Activated CD8-positive, alpha-beta memory T cell treated with anti-CD3 and anti-CD28 coated beads for 24 hours (primary cell): ENCODE measurements around the gene ANKRD31.
"Not testable (repeated sequence)": the region's sequence is repeated elsewhere in the genome, so short reads cannot be mapped to it uniquely, and the experiment has no call there.

Source experiments
- DNase-seq: peaks from one replicate; pipeline ENCODE4 v3.0.0-alpha.2; 2020

The ANKRD31 gene

DNA sequence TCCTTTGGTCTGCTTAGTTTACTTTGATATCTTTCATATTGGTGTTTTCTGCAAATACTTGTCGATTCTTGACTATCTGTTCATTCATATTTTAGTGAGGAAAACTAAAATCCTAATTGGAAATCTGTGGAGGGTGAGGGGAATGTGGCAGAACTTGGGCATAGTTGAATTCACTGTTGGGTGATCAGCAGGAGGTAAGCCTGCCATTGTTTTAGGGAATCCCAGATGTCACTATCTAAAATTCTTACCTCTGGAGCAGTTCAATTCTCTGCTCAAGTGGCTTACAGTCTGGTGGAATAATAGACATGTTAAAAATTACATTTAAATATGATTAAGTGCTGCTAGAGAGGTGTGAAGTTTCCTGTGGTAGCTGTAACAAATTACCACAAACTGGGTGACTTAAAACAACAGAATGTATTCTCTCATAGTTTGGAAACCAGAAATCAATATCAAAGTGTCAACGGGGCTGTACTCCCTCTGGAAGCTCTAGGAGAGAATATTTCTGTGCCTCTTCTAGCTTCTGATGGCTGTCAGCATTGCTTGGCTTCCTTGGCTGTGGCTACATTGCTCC, 94.0 kb downstream of the ANKRD31 start:
- no peak for DNase-seq

DNA sequence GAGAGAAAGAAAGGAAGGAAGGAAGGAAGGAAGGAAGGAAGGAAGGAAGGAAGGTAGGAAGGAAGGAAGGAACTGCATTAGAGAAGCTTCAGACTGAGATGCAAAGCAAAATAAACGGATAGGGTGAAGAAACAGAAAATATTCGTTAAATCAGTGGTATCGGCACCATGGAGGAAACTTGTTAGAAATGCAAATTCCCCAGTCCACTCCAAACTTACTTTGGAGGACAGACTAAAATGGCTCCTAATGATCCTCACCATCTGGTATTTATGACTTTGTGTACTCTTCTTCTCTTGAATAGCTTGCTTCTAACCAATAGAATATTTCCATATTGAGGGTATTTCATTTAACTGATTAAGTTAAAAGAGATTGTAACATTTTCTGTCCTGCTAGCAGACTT, 96.4 kb downstream of the ANKRD31 start:
- DNase-seq: no peak

DNA sequence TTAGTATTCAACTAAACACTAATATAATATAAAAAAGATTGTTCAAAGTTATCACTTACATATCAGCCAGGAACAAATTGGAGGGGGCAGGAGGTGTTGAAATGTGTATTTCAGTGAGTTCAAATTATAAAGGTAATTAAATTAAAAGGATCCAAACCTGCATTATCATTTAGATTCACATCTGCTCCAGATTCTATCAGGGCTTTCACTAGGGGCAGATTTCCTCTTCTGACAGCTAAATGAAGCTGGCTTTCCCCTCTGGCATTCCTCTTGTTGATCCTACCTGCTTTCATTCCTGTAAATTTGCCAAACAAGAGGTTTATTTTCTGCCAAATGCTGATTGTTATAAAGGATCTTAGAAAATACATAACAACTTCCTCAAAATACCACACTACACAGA, 98.0 kb downstream of the ANKRD31 start:
- no peak for DNase-seq

DNA sequence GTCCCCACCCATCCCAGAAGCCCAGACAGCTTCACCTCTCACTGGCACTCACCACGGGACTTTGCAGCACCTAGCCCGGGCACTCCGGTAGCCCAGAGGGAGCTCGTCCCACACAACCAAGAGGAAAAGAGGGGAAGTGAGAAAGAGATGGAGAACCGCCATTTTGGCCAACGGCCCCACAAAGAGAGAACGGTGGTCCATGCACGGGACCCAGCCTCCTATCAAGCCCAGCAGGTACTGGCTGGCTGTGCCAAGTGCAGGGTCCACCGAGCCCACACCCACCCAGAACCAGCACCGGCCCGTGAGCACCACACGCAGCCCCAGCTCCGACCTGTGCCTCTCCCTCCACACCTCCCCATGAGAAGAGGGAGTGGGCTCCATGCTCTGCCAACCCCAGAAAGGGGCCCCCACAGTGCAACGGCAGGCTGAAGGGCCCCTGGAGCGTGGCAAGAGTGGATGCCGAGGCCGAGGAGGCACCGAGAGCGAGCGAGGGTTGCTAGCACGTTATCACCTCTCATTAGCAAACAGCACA, 105.8 kb downstream of the ANKRD31 start:
- no peak for DNase-seq

DNA sequence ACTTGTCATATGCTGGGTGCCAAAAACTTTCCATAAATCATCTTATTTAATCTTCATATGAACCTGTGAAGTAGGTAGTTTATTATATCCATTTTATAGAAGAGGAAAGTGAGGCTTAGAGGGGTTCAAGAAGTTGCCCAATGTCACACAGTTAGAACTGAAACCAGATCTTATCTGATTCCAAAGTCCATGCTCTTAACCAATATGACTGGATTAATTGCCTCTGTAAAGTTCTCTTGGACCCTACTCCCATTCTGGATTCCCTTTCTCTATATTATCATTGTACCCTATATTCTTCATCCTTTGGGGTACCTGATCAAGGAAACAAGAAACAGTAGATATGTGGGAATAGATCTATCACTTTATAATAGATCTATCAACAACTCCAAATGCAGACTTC, 119.8 kb downstream of the ANKRD31 start:
- no peak for DNase-seq

DNA sequence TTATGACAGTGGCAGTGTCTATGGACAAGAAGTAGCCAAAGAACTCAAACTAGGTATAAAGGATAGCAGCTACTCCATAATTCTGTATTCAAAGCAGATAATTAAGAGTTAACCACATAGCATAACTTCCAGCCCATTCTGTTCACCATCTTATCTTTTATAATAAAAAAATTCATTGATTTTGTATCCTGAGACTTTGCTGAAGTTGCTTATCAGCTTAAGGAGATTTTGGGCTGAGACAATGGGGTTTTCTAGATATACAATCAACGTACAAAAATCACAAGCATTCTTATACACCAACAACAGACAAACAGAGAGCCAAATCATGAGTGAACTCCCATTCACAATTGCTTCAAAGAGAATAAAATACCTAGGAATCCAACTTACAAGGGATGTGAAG, 122.4 kb downstream of the ANKRD31 start:
- DNase-seq: not testable (repeated sequence)

DNA sequence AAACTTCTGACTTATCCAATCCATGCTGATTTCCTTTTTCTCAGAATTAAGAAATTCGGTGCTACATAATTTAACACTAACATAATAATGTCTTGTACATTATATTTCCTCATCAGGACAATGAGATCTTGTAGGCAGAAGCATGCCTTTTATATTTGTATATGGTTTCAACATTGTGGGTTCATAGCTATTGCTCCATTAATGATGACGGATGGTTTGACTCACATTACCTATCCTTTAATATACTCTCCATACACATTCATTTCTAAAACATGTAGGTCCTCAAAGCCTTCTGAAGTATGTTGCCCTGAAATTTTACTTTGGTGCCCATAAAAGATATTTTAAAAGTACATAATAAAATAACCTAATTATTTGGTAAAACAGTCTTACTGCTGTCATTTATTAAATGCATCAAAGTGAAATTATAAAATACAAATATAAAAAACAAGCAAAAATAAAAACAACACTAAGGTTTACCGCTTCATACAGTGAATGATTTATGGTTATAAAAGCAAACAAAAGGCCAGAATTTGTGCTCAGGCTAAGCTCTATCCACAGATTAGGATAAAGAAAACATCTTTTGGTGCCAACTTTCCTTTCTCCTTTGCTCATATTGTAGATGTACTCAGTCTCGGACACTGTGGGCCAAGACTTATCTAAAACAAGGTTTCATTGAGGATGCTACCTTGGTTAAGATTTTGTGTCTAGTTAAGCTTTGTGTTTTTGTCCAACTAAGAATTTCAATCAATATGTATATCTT, 123.1 kb downstream of the ANKRD31 start:
- no peak for DNase-seq

DNA sequence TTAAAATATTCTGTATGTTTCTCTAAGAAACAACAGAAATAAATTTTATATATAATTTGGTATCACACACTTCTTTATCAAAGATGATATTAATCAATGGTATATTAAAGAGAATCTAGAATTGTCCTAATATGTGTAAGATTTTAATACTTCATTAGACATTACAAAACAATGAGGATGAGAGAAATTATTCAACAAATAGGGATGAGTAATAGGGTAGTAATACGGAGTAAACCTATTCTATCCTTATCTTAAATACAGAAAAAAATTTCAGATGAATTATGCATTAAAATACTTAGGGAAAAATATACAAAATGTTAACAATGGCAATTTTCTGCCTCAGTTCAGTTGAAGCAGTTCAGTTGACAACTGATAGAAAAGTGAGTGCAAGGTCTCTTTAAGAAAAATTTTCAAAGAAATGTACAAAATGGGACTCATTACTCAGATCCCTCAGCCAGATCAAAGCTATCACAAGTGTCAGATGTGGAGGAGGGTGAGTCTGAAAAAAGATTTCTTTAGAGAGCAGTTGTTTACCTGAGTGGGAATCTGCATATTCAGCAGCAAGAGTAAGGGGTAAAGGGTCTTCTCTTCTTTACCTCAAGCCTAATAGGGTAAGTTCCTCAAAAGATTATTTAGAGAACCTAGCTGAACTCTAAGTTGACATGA, 127.6 kb downstream of the ANKRD31 start:
- no peak for DNase-seq

DNA sequence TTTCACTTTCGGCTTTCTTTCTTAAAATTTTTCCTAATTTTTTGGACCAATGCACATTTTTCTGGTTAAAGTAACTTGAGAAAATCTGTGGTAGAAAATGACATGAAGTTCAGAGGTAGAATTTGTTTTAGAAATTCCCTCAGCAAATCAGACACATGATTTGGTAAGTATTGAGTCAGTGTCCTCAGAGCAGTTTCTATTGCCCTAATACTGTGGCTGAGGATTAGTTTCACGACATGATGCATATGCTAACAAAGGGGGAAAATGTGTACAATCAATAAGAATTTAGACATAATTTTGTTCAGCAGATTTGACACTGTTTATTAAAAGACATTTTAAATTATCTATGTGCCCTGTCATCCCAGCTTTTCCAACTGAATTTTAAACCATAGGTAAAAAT, 128.2 kb downstream of the ANKRD31 start:
- DNase-seq: no peak

DNA sequence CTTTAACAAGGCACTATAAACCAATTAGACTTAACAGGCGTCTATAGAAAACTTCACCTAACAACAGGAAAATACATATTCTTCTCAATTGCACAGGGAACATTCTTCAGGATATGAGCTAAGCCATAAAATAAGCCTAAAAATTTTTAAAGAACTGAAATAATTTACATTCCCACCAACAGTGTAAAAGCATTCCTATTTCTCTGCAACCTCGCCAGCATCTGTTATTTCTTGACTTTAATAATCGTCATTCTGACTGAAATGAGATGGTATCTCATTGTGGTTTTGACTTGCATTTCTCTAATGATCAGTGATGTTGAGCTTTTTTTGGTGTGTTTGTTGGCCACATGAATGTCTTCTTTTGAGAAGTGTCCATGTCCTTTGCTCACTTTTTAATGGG, 140.7 kb downstream of the ANKRD31 start:
- DNase-seq: not testable (repeated sequence)

DNA sequence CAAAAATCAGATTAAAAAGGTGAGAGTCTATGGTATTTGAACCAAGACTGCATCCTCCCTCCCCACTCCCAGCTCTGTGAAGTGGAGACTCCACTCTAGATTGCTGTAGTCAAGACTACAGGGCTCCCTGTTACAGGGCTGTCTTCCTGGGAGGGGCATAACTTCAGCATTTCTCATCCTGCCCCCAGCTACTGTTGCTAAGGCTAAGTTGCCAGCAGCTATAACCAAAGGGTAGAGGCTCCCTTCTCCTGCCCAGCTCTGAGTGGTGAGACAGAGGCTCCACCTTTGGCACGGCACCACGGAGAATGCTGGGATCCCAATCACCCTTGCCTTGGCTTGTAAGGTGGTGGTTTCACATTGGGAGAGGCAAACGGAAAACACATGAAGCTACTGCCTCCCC, 145.1 kb downstream of the ANKRD31 start:
- no peak for DNase-seq

DNA sequence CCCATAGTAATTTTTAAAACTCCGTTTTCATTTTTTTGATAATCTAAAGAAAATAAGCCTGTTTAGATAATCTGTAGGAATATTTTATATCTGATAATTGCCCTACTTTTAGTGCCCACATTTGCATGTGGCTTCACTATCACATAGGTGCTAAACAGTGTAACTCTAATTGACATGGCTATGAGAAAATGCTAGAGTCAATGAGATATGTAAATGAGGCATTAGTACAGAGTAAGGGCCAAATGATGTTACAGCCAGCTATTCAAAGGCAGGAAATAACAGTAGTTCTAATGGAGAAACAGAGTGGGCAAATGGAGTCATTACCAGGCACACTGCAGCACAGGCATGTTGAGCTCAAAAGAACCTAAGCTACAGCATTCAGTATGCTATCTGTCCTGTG, 147.0 kb downstream of the ANKRD31 start:
- no peak for DNase-seq

DNA sequence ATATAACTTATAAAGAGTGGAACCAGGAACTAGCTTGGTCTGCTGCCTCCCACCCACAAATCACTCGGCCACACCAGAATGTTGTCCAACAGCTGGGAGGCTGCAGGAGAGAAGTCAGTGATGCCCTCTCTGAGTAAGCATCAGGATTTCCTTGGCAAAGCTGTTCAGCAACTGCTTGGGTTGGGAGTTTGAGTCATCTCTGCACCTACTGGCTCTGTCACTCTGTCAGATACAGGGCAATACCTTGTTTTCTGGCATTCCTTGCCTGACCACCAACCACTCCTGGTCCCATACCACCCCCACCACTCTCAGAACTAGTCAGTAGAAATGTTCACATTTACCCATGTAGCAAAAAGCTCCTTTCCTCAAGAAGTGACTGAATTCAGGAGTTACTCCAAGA, 147.5 kb downstream of the ANKRD31 start:
- no peak for DNase-seq

DNA sequence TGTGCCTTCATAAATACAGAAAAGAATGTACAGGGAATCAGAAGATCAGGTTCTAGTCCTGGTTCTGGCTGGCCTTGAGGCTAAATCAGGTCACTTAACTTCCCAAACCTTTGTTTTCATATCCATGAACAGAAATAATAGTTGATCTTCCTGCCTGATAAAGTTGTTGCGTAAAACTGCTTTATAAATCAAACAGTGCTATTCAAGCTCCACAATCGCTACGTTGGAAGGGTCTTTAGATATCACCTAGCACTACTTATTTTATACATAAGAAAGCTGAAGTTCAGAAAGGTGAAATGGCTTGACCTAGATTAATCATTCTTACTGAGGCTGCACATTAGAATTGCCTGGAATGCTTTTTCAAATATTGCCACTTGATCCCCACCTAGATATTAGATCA, 148.0 kb downstream of the ANKRD31 start:
- no peak for DNase-seq

DNA sequence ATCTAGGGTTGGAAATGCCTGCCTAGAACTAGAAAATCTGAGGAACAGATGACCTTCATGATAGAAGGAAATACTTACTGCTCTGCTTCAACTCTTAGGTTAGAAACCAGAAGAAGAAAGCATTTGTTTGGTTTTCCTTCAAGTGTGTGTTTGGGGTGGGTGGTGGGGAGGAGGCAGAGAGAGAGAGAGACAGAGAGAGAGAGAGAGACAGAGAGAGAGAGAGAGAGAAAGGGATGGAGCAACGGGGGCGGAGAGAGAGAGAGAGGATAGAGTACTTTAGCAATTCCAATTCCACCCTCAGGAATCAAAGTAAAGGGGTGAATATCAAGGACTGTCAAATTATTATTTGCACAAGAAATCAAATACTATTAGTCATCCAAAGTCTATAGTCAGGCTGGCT, 155.2 kb downstream of the ANKRD31 start:
- DNase-seq: no peak

DNA sequence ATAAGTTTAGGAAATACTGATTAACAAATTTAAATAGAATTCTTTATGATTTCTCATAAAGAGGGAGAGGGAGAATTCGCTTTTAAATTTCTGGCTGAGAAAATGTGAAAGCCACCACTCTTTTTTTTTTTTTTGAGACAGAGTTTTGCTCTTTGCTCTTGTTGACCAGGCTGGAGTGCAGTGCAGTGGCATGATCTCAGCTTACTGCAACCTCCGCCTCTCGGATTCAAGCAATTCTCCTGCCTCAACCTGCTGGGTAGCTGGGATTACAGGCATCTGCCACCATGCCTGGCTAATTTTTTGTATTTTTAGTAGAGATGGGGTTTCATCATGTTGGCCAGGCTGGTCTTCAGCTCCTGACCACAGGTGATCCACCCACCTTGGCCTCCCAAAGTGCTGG, 157.3 kb downstream of the ANKRD31 start:
- DNase-seq: not testable (repeated sequence)

DNA sequence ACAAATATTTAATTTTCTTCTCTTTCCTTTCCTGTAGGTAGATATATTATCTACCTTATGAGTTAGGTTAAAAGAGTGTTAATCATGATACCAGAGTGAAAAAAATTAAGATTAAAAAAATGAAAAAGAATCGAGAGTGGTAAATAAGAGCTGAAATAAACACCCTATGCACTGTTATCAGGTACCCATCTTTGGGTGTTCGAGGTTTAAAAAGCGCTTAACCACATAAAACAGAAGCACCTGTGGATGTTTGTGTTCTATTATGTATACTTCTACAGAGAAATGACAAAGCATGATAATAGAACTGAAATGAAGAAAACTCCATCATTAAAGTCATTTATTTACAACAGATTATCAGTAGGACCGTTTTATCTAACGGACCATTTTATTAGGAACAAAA, 158.7 kb downstream of the ANKRD31 start:
- no peak for DNase-seq

DNA sequence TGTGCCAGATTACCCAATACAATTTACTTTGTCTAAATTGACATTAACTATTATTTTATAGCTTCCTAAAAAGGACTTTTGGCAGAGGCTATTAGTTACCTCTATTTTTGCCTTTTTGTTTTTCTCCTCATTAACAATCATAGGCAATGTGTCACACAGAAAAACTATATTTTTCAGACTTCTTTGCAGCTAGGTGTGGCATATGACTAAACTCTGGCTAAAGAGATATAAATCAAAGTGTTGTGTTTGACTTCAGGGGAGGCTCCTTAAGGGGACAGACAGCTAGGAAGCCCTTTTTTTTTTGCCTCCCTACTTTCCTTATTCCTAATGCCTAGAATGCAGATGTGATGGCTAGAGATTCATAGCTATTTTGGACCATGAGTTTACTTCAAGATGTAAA, 164.6 kb downstream of the ANKRD31 start:
- no peak for DNase-seq

DNA sequence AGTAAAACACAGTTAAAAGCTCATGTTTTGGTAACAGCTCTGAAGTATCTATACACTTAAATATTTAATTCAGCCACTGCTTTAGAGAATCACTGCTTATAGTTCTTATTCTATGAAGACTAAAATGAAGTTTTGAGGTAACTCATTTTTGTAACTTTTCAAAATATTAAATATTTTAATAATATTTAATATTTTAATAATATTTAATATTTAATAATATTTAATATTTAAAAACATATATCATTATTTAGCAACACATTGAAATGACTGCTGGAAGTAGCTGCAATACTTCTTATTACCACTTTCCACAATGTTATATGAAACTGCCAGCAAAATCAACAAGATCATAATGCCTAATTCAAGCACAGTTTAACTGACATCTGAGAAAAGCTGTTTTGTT, 165.6 kb downstream of the ANKRD31 start:
- DNase-seq: no peak

DNA sequence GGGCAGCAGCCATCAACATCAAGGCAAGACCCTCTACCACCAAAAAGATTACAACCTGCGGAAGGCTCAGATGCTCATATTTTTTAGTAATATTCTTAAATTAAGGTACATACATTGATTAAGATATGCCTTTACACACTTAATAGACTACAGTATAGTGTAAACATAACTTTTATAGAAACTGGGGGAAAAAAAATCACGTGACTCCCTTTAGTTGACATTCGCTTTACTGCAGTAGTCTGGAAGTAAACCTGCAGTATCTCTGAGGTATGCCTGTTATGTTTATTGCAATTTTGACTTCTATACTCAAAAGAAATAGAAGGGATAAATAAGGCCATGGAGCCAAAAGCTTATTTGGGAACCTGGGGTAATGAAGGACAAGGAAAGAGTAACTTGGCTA, 169.2 kb downstream of the ANKRD31 start:
- DNase-seq: no peak

DNA sequence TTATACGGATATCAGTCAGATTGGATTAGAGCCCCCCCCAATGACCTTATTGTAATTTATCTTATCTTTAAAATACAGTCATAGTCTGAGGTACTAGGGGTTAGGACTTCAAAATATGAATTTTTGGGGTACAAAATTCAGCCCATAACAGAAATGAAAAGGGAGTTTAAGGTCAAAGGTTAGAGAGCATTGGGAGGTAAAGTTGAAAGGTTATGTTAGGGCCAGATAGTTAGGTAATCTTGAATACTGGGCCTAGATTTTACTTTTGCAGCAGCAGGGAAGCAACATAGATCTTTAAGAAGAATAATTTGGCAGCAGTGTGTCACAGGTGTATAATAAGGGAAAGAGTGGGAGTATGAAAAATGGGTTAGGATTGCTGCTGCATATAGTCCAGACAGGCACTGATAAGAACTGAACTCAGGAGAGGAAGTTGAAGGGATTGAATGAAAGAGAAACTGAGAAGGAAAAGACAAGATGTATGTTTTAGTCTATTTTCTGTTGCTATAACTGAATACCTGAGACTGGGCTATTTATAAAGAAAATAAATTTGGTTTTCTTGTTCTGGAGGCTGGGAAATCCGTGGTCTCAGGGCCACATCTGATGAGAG, 173.7 kb downstream of the ANKRD31 start:
- no peak for DNase-seq

DNA sequence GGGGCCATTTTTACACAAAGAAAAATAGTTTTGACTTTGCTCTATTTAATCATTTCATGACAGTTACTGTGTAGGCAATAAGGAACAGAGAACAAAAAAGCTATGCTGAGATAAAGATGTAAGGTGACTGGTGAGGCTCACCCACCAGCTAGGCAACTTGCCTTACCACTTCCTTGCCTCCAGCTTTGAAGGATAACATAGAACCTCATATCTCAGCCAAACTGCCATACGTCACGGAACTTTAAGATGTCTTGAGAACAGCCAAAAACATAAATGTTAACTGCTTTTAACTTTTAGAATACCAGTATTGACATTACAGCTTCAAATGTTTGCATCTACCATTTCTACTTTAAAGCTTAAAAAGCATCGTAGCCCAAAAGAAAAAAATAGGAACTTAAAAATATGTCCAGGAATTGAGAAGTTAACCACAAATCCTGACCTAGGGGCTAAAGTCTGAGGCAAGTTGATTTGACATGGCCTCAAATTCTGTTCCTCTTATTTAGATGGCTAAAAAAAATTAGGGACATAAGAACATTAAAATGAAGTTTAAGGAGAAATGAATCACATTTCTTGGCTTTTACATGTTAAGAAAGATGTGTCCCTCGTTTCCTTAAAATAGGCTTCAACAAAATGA, 176.6 kb downstream of the ANKRD31 start:
- DNase-seq: no peak

DNA sequence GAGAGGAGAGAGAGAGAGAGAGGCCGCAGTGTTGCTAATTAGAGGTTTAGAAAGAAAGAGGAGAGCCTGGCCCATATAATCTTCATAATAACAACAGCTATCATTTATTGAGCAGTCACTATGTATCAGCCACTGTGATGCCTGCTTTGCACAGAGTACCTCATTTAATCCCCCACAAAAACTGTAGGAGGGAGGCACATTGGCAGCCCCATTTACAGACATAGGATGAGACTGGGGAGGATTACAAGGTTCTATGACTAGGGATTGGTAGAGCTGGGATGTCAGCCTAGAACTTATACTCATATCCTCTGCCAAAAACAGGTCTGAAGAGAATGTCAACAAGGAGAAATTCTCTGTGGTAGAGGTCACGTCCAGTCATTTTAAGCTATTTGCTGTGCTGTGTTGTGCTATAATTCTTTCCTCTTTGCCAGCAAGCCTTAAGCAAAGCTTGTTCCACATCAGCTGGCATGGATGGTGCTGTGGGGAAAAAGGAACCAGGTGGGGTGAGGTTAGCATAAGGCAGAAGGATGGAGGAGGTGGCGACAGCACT, 177.6 kb downstream of the ANKRD31 start:
- no peak for DNase-seq
